ENCODE data around the gene SYT2. TPM values are rescaled to one million over a fixed set of nuclear protein-coding genes. Genes with fewer than 3 reads are reported as not detected.
"Not testable (repeated sequence)": the region's sequence is repeated elsewhere in the genome, so short reads cannot be mapped to it uniquely, and the experiment has no call there.

The SYT2 gene
- total RNA-seq, 1 experiment from 2014 or later: not detected

GRCh38 chr1:202750024-202750423 lies 39.8 kb upstream of the SYT2 start:
- Histone ChIP-seq H3K4me1 (ENCODE audit: insufficient read depth, low read length) (no peaks in the 10 kb centered on the region), H3K9me2 (replicated peaks; ENCODE audit: low read length) (no peaks in the 10 kb centered on the region), H3F3A (ENCODE audit: low read length, unreplicated experiment) (no peaks in the 10 kb centered on the region), H3K79me2 (ENCODE audit: low read length) (no peaks in the 10 kb centered on the region), H3K36me3 (ENCODE audit: low read depth, low read length) (peaks cover 43% of the 10 kb centered on the region), H4K20me1 (ENCODE audit: low read length) (no peaks in the 10 kb centered on the region), H3K27ac (ENCODE audit: low read length) (no peak overlapping the region), H3K9ac (ENCODE audit: low read length) (no peak overlapping the region), H3K4me2 (ENCODE audit: low read length) (no peak overlapping the region), H3K4me3 (ENCODE audit: low read length) (no peak overlapping the region), H3K27me3 (ENCODE audit: low read length) (no peaks in the 10 kb centered on the region), H3K9me3 (ENCODE audit: low read length) (no peaks in the 10 kb centered on the region), H2AFZ (ENCODE audit: low read length) (no peak overlapping the region)
- no TSS peak for BruUV-seq (replicated peaks)
- POLR2A ChIA-PET (ENCODE audit: unreplicated experiment): interaction anchor here (0.6 kb wide), 1 partner anchor 60 kb away, joined by 6 read pairs; the partner anchor contains the start of gene PCAT6
- DNase-seq: no peak
- TF ChIP-seq CTCF (conservative IDR thresholded peaks at IDR 0.05; ENCODE audit: low read depth, low read length) (no peak), EZH2phosphoT487 (IDR thresholded peaks at IDR 0.05; ENCODE audit: borderline replicate concordance, low read length) (no peak), EZH2 (IDR thresholded peaks at IDR 0.05; ENCODE audit: low read length, unreplicated experiment) (no peak)
- intact Hi-C loops (cut with micrococcal nuclease): loop anchor here (5.0 kb wide), 2 partner anchors 102 to 247 kb away; no protein-coding TSS in a partner anchor
- CTCF ChIA-PET: no interaction called here
- no peak for ATAC-seq

- no peaks in the 10 kb centered on the region for H3K9me2 ChIP-seq (replicated peaks; ENCODE audit: low read length)
- H4K20me1 ChIP-seq (ENCODE audit: low read length): no peaks in the 10 kb centered on the region
- DNase-seq: no peak
- no peak overlapping the region for H2AFZ ChIP-seq (ENCODE audit: low read length)
- intact Hi-C loops (cut with micrococcal nuclease): no loop called here
- peaks cover 37% of the 10 kb centered on the region for H3K36me3 ChIP-seq (ENCODE audit: low read depth, low read length)
- no peaks in the 10 kb centered on the region for H3F3A ChIP-seq (ENCODE audit: low read length, unreplicated experiment)
- H3K27me3 ChIP-seq (ENCODE audit: low read length): no peaks in the 10 kb centered on the region
- TF ChIP-seq CTCF (conservative IDR thresholded peaks at IDR 0.05; ENCODE audit: low read depth, low read length) (no peak), EZH2 (IDR thresholded peaks at IDR 0.05; ENCODE audit: low read length, unreplicated experiment) (no peak), EZH2phosphoT487 (IDR thresholded peaks at IDR 0.05; ENCODE audit: borderline replicate concordance, low read length) (no peak)
- H3K4me1 ChIP-seq (ENCODE audit: insufficient read depth, low read length): no peaks in the 10 kb centered on the region
- CTCF ChIA-PET: no interaction called here
- H3K27ac ChIP-seq (ENCODE audit: low read length): no peak overlapping the region
- no peak for ATAC-seq
- H3K4me2 ChIP-seq (ENCODE audit: low read length): no peak overlapping the region
- no TSS peak for BruUV-seq (replicated peaks)
- no peaks in the 10 kb centered on the region for H3K79me2 ChIP-seq (ENCODE audit: low read length)
- no peaks in the 10 kb centered on the region for H3K9me3 ChIP-seq (ENCODE audit: low read length)
- H3K9ac ChIP-seq (ENCODE audit: low read length): no peak overlapping the region
- POLR2A ChIA-PET (ENCODE audit: unreplicated experiment): interaction anchor here (0.6 kb wide), 1 partner anchor 26 kb away, joined by 4 read pairs; no protein-coding TSS in a partner anchor
- H3K4me3 ChIP-seq (ENCODE audit: low read length): no peak overlapping the region
Measured at GRCh38 chr1:202745323-202745888, 35.2 kb upstream of the SYT2 start.

GRCh38 chr1:202744770-202745169 lies 34.5 kb upstream of the SYT2 start:
- H3K27me3 ChIP-seq (ENCODE audit: low read length); DNase-seq; H3K4me2 ChIP-seq (ENCODE audit: low read length); BruUV-seq (replicated peaks); H3K79me2 ChIP-seq (ENCODE audit: low read length); H3K9ac ChIP-seq (ENCODE audit: low read length); H3K27ac ChIP-seq (ENCODE audit: low read length); intact Hi-C loops (cut with micrococcal nuclease); H3K9me2 ChIP-seq (replicated peaks; ENCODE audit: low read length); H3K4me3 ChIP-seq (ENCODE audit: low read length); ATAC-seq; H3K9me3 ChIP-seq (ENCODE audit: low read length); H3K4me1 ChIP-seq (ENCODE audit: insufficient read depth, low read length); CTCF ChIA-PET; H4K20me1 ChIP-seq (ENCODE audit: low read length); H3F3A ChIP-seq (ENCODE audit: low read length, unreplicated experiment); H2AFZ ChIP-seq (ENCODE audit: low read length): not testable (repeated sequence)
- POLR2A ChIA-PET (ENCODE audit: unreplicated experiment): interaction anchor here (0.6 kb wide), 1 partner anchor 26 kb away, joined by 4 read pairs; no protein-coding TSS in a partner anchor
- H3K36me3 ChIP-seq (ENCODE audit: low read depth, low read length): peaks cover 33% of the 10 kb centered on the region

Measured in PC-3 (cell line).